H1 (cell line): Measurements from ENCODE around the gene NPHP4. TPM values are rescaled to one million over a fixed set of nuclear protein-coding genes. Genes with fewer than 3 reads are reported as not detected.

Experiments used
- CTCF ChIA-PET: fragments of 300-600 bp; sonication (Branson Sonifier 250); formaldehyde crosslinking; loops from one replicate; lab custom pipeline; 2021; ENCODE audit not compliant: partially characterized antibody; lab: Charles Lee
- POLR2A ChIA-PET: fragments of 300-600 bp; sonication (Branson Sonifier 250); formaldehyde crosslinking; loops from one replicate; lab custom pipeline; 2021; ENCODE audit warnings: inconsistent platforms; ENCODE audit not compliant: partially characterized antibody; lab: Charles Lee
- DNase-seq, 2 experiments: peaks; one replicate each; pipeline versions ENCODE4 v3.0.0 to v3.0.0-alpha.2; 2010 to 2022; ENCODE audit warnings: low spot score in 2 of 2, low read depth in 1 of 2, mixed read lengths in 1 of 2
- FAIRE-seq: peaks from 2 replicates; lab custom pipeline; 2011; peaks lifted over from hg19 to GRCh38; lab: Jason Lieb, UNC
- H2AFZ ChIP-seq: 2 replicates; pipeline ENCODE4 v1.8.1; 2012; ENCODE audit warnings: low read length, inconsistent platforms
- H2AK5ac ChIP-seq: 2 replicates; pipeline ENCODE4 v1.6.1; 2013; ENCODE audit warnings: low read depth, low read length
- H2BK120ac ChIP-seq: replicated peaks from 2 replicates; pipeline ENCODE3; 2013; ENCODE audit warnings: low read depth, low read length, inconsistent platforms
- H2BK12ac ChIP-seq: 2 replicates; pipeline ENCODE4 v1.6.1; 2013; ENCODE audit warnings: low read depth, low read length
- H2BK15ac ChIP-seq: 2 replicates; pipeline ENCODE4 v1.6.1; 2013; ENCODE audit warnings: low read length
- H2BK20ac ChIP-seq: 2 replicates; pipeline ENCODE4 v1.6.1; 2013; ENCODE audit warnings: low read length
- H2BK5ac ChIP-seq: 2 replicates; pipeline ENCODE4 v1.6.1; 2013; ENCODE audit warnings: low read depth, low read length
- H3K14ac ChIP-seq: 2 replicates; pipeline ENCODE4 v1.6.1; 2013; ENCODE audit warnings: inconsistent platforms; ENCODE audit not compliant: insufficient read length
- H3K18ac ChIP-seq: 2 replicates; pipeline ENCODE4 v1.6.1; 2013; ENCODE audit warnings: low read length; ENCODE audit errors: extremely low read depth
- H3K23ac ChIP-seq: 2 replicates; pipeline ENCODE4 v1.6.1; 2013; ENCODE audit warnings: inconsistent platforms; ENCODE audit not compliant: insufficient read length
- H3K23me2 ChIP-seq: 2 replicates; pipeline ENCODE4 v1.6.1; 2013; ENCODE audit warnings: low read depth, low read length
- H3K27ac ChIP-seq: 2 replicates; pipeline ENCODE4 v1.6.1; 2011; ENCODE audit warnings: low read depth, low read length, inconsistent platforms
- H3K27me3 ChIP-seq, 4 experiments: replicated peaks in 1 of 4; 1 replicate in 1 of 4; 2 replicates in 3 of 4; pipeline versions ENCODE4 v1.6.1 to v1.8.1; 2011 to 2013; ENCODE audit warnings: low read length in 3 of 4, mild to moderate bottlenecking in 3 of 4, inconsistent platforms in 2 of 4, mixed read lengths in 2 of 4, moderate library complexity in 1 of 4; ENCODE audit not compliant: control insufficient read depth in 3 of 4, insufficient read depth in 3 of 4; ENCODE audit errors: extremely low read depth in 1 of 4
- H3K36me3 ChIP-seq, 4 experiments: 2 replicates each; pipeline versions ENCODE4 v1.6.1 to v1.8.1; 2011 to 2013; ENCODE audit warnings: mild to moderate bottlenecking in 4 of 4, low read length in 3 of 4, moderate library complexity in 2 of 4, control low read depth in 1 of 4, inconsistent platforms in 1 of 4; ENCODE audit not compliant: insufficient read depth in 4 of 4, control insufficient read depth in 2 of 4
- H3K4ac ChIP-seq: replicated peaks from 2 replicates; pipeline ENCODE3; 2013; ENCODE audit warnings: low read length, low read depth, mixed read lengths, inconsistent platforms; ENCODE audit not compliant: insufficient read length
- H3K4me1 ChIP-seq, 4 experiments: replicated peaks in 1 of 4; 1 replicate in 1 of 4; 2 replicates in 3 of 4; pipeline versions ENCODE4 v1.6.1 to v1.8.1; 2011 to 2013; ENCODE audit warnings: low read length in 3 of 4, inconsistent platforms in 2 of 4, mixed read lengths in 1 of 4; ENCODE audit not compliant: insufficient read depth in 4 of 4, control insufficient read depth in 3 of 4
- H3K4me2 ChIP-seq, 2 experiments: 2 replicates each; pipeline versions ENCODE4 v1.6.1 to v1.8.1; 2011 to 2013; ENCODE audit warnings: low read depth in 2 of 2, low read length in 2 of 2, control low read depth in 1 of 2, inconsistent platforms in 1 of 2, mild to moderate bottlenecking in 1 of 2; ENCODE audit not compliant: insufficient read depth in 1 of 2
- H3K4me3 ChIP-seq, 4 experiments: fragments of 200-600, 300-600 bp in 1 of 4; sonication (generic), shearing (Covaris generic), sonication (Bioruptor Twin) in 1 of 4; 2 replicates each; pipeline versions ENCODE4 v1.5.1 to v1.8.1; 2011 to 2016; ENCODE audit warnings: low read length in 4 of 4, low read depth in 3 of 4, control low read depth in 2 of 4, inconsistent platforms in 2 of 4, mild to moderate bottlenecking in 2 of 4, mixed read lengths in 1 of 4, moderate library complexity in 1 of 4; ENCODE audit not compliant: insufficient read depth in 2 of 4; ENCODE audit errors: extremely low read depth in 1 of 4
- H3K56ac ChIP-seq: replicated peaks from 2 replicates; pipeline ENCODE3; 2013; ENCODE audit warnings: low read depth, mild to moderate bottlenecking, mixed read lengths, low read length, inconsistent platforms; ENCODE audit not compliant: insufficient read length
- H3K79me1 ChIP-seq: 2 replicates; pipeline ENCODE4 v1.6.1; 2013; ENCODE audit warnings: low read depth, low read length, control low read depth
- H3K79me2 ChIP-seq, 2 experiments: 2 replicates each; pipeline versions ENCODE4 v1.6.1 to v1.8.1; 2012 to 2013; ENCODE audit warnings: low read length in 2 of 2, mild to moderate bottlenecking in 2 of 2, inconsistent platforms in 1 of 2; ENCODE audit not compliant: insufficient read depth in 2 of 2, control insufficient read depth in 1 of 2
- H3K9ac ChIP-seq, 4 experiments: replicated peaks in 1 of 4; 1 replicate in 1 of 4; 2 replicates in 3 of 4; pipeline versions ENCODE4 v1.6.1 to v1.8.1; 2011 to 2013; ENCODE audit warnings: low read depth in 3 of 4, low read length in 3 of 4, control low read depth in 2 of 4, mild to moderate bottlenecking in 2 of 4, moderate library complexity in 2 of 4, inconsistent platforms in 1 of 4; ENCODE audit errors: extremely low read depth in 1 of 4
- H3K9me3 ChIP-seq, 2 experiments: 2 replicates each; pipeline versions ENCODE4 v1.6.1 to v1.8.1; 2012 to 2013; ENCODE audit warnings: mild to moderate bottlenecking in 2 of 2, moderate library complexity in 2 of 2, control low read depth in 1 of 2, inconsistent platforms in 1 of 2, low read depth in 1 of 2, low read length in 1 of 2, mixed read lengths in 1 of 2; ENCODE audit not compliant: insufficient read depth in 2 of 2
- H4K20me1 ChIP-seq, 2 experiments: replicated peaks in 1 of 2; 2 replicates each; pipeline versions ENCODE3 to v1.8.1; 2011 to 2013; ENCODE audit warnings: inconsistent platforms in 2 of 2, low read length in 2 of 2, mild to moderate bottlenecking in 1 of 2; ENCODE audit not compliant: insufficient read depth in 2 of 2, control insufficient read depth in 1 of 2
- H4K5ac ChIP-seq: 2 replicates; pipeline ENCODE4 v1.6.1; 2013; ENCODE audit warnings: low read length, low read depth, mixed read lengths, inconsistent platforms; ENCODE audit not compliant: insufficient read length
- H4K8ac ChIP-seq: 2 replicates; pipeline ENCODE4 v1.8.0; 2013; ENCODE audit warnings: mild to moderate bottlenecking, moderate library complexity, low read length, inconsistent platforms; ENCODE audit not compliant: insufficient read depth; ENCODE audit errors: extremely low read depth
- H4K91ac ChIP-seq: replicated peaks from 2 replicates; pipeline ENCODE3; 2013; ENCODE audit warnings: low read length, mixed read lengths, inconsistent platforms; ENCODE audit not compliant: insufficient read length
- ASH2L ChIP-seq: fragments of 200-600, 300-600 bp; sonication (generic); IDR thresholded peaks from one replicate; pipeline ENCODE4 v1.7.1; 2017; ENCODE audit warnings: low read length
- BACH1 ChIP-seq: IDR thresholded peaks from 2 replicates; pipeline ENCODE4 v1.6.1; 2012; ENCODE audit warnings: low read length, improper control_type of control experiment
- EP300 ChIP-seq, 2 experiments: IDR thresholded peaks; 1 replicate in 1 of 2; 2 replicates in 1 of 2; pipeline ENCODE4 v1.6.1; 2011 to 2012; ENCODE audit warnings: low read depth in 2 of 2, low read length in 2 of 2, mild to moderate bottlenecking in 2 of 2, borderline replicate concordance in 1 of 2, inconsistent platforms in 1 of 2, moderate library complexity in 1 of 2
- FOSL1 ChIP-seq: IDR thresholded peaks from 2 replicates; pipeline ENCODE4 v1.6.1; 2011; ENCODE audit warnings: mild to moderate bottlenecking, low read depth, low read length, moderate library complexity; ENCODE audit not compliant: insufficient read depth
- NANOG ChIP-seq: IDR thresholded peaks from 2 replicates; pipeline ENCODE4 v1.6.1; 2011; ENCODE audit warnings: low read length, low read depth, mild to moderate bottlenecking, inconsistent platforms; ENCODE audit not compliant: insufficient read depth, poor library complexity, severe bottlenecking
- NRF1 ChIP-seq: IDR thresholded peaks from 2 replicates; pipeline ENCODE4 v1.6.1; 2011; ENCODE audit warnings: mild to moderate bottlenecking, low read depth, low read length, improper control_type of control experiment
- PHF8 ChIP-seq: fragments of 200-600 bp; sonication (generic); conservative IDR thresholded peaks from 2 replicates; pipeline ENCODE4 v1.7.1; 2012; ENCODE audit warnings: low read depth, mild to moderate bottlenecking, inconsistent platforms, low read length, moderate library complexity
- RBBP5 ChIP-seq: IDR thresholded peaks from 2 replicates; pipeline ENCODE4 v1.7.1; 2012; ENCODE audit warnings: low read depth, mild to moderate bottlenecking, inconsistent platforms, low read length, moderate library complexity, borderline replicate concordance
- RXRA ChIP-seq: IDR thresholded peaks from 2 replicates; pipeline ENCODE4 v1.6.1; 2011; ENCODE audit warnings: low read depth, mild to moderate bottlenecking, low read length, moderate library complexity; ENCODE audit not compliant: insufficient read depth
- SIRT6 ChIP-seq: IDR thresholded peaks from one replicate; pipeline ENCODE4 v1.7.1; 2012; ENCODE audit warnings: low read length, inconsistent platforms
- SP2 ChIP-seq: IDR thresholded peaks from 2 replicates; pipeline ENCODE4 v1.6.1; 2012; ENCODE audit warnings: mild to moderate bottlenecking, low read length, inconsistent platforms
- YY1 ChIP-seq: IDR thresholded peaks from 2 replicates; pipeline ENCODE4 v1.6.1; 2011; ENCODE audit warnings: low read depth, mild to moderate bottlenecking, low read length
- WGBS, 2 experiments: shearing (Covaris generic) in 1 of 2; methylation state at CpG; one replicate each; pipeline versions ENCODE4 v1.1.6 to v1.1.7; 2013 to 2015; ENCODE audit warnings: low lambda C conversion rate in 2 of 2, mixed read lengths in 2 of 2, inconsistent platforms in 1 of 2, low coverage in 1 of 2, missing lambda C conversion rate in 1 of 2; ENCODE audit not compliant: insufficient replicate concordance in 2 of 2, insufficient coverage in 1 of 2, insufficient read length in 1 of 2; ENCODE audit errors: extremely low coverage in 1 of 2, missing lambda C conversion rate in 1 of 2; 5-methylcytosine and 5-hydroxymethylcytosine counted together
- polyA plus RNA-seq, 7 experiments: library from polyadenylated mRNA; depleted of rRNA in 3 of 7; stranded (reverse) in 5 of 7; unstranded in 2 of 7; fragments of >200 nt in 5 of 7; fragments of 200-250 nt in 2 of 7; gene quantifications; 1 replicate in 5 of 7; 2 replicates in 1 of 7; 4 replicates in 1 of 7; pipeline versions ENCODE4 v1.2.1 to v1.2.3, GENCODE V29; 2011 to 2013; ENCODE audit warnings: missing spikeins in 2 of 7, mixed read lengths in 2 of 7
- total RNA-seq: library from RNA; stranded (reverse); fragmentation: NEBNext Ultra II Directional; extraction: Animal tissue kit (Norgen Biotek cat#: 25700); gene quantifications from 2 replicates; pipeline ENCODE4 v1.2.1, GENCODE V29; 2021
- TF ChIP-seq, protein P1 (sequence below): IDR thresholded peaks from 2 replicates; pipeline ENCODE4 v1.6.1; 2012; ENCODE audit warnings: low read length, inconsistent platforms

The NPHP4 gene
- total and polyA plus RNA-seq, 2 of the 8 experiments (the other 6 are each of a cell fraction or from before 2014, with no cell fraction given) = 5.8 to 14.0 TPM

DNA sequence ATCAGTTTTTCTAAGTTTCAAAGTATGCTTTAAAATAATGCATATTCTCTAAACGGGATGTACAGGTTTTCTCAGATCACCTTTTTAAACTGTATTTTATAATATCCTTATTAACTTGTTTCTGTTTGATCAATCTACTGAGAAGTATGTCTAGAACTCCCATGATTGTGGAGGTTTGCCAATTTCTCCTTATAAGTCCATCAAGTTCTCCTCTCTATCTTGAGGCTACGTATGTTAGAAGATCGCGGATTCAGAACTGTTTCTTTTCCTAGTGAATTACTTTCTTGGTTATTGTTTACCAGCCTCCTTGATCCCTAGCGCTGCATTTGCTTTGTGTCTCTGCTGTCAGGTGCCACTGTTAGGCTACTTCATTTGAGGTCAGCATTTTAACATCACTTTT lies 89.2 kb downstream of the NPHP4 start:
- Histone ChIP-seq H3K27ac (no peak overlapping the region), H3K9ac (no peak overlapping the region), H3K18ac (no peak overlapping the region), H3K14ac (no peak overlapping the region), H2BK15ac (no peak overlapping the region), H3K23ac (no peak overlapping the region), H4K8ac (no peak overlapping the region), H2AFZ (no peak overlapping the region), H2BK5ac (no peak overlapping the region), H3K36me3 (no peaks in the 10 kb centered on the region; a peak in 2 of 8 replicates), H3K27me3 (no peaks in the 10 kb centered on the region; a peak in 1 of 7 replicates), H4K20me1 (peaks cover 0 to under 1% of the 10 kb centered on the region in 2 experiments), H2BK20ac (no peak overlapping the region), H4K5ac (no peak overlapping the region), H3K79me2 (no peaks in the 10 kb centered on the region), H4K91ac (no peak overlapping the region), H3K56ac (no peak overlapping the region), H3K4me3 (no peak overlapping the region), H3K4ac (no peak overlapping the region), H2AK5ac (no peak overlapping the region), H3K79me1 (peaks cover 2% of the 10 kb centered on the region; the same call in 1 of the 2 replicates), H3K4me1 (peaks cover 2 to 9% (median 5%) of the 10 kb centered on the region in 4 experiments; a peak in 5 of 7 replicates), H3K4me2 (no peak overlapping the region), H3K23me2 (no peaks in the 10 kb centered on the region), H3K9me3 (no peaks in the 10 kb centered on the region), H2BK12ac (no peak overlapping the region), H2BK120ac (no peak overlapping the region)
- ChIA-PET CTCF (interaction anchor here (8.8 kb wide), 1 partner anchor 14 kb away, joined by 41 read pairs; no protein-coding TSS in a partner anchor), POLR2A (no interaction called here)
- 88% methylated on average over 5 of the region's 5 CpGs; no CpG with 5 or more reads in 1 of the 2 experiments for WGBS, 2 experiments
- no peak for DNase-seq
- no peak for FAIRE-seq
- TF ChIP-seq YY1 (no peak), NRF1 (no peak), SP2 (no peak), EP300 (IDR thresholded peaks at IDR 0.05; ENCODE audit: borderline replicate concordance in 1 of 2, low read depth in 2 of 2, low read length in 2 of 2) (no peak), BACH1 (no peak), SIRT6 (no peak), RXRA (no peak), PHF8 (no peak), NANOG (no peak), RBBP5 (no peak), FOSL1 (no peak), ASH2L (no peak)
- TF ChIP-seq, protein P1, sequence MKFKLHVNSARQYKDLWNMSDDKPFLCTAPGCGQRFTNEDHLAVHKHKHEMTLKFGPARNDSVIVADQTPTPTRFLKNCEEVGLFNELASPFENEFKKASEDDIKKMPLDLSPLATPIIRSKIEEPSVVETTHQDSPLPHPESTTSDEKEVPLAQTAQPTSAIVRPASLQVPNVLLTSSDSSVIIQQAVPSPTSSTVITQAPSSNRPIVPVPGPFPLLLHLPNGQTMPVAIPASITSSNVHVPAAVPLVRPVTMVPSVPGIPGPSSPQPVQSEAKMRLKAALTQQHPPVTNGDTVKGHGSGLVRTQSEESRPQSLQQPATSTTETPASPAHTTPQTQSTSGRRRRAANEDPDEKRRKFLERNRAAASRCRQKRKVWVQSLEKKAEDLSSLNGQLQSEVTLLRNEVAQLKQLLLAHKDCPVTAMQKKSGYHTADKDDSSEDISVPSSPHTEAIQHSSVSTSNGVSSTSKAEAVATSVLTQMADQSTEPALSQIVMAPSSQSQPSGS = no peak
